GM18520 (cell line): ENCODE data around the gene C6orf136.
"Not testable (repeated sequence)": the region's sequence is repeated elsewhere in the genome, so short reads cannot be mapped to it uniquely, and the experiment has no call there.

Source experiments
- ATAC-seq: cut with Tn5 transposase; IDR thresholded peaks from one replicate; pipeline ENCODE4 v1.9.1; 2021; ENCODE audit not compliant: unreplicated experiment

The C6orf136 gene

GRCh38 chr6:30657454-30657853 is 10.5 kb downstream of the C6orf136 start:
- ATAC-seq: no peak

GRCh38 chr6:30657922-30658321 is 11.0 kb downstream of the C6orf136 start:
- not testable (repeated sequence) for ATAC-seq

DNA sequence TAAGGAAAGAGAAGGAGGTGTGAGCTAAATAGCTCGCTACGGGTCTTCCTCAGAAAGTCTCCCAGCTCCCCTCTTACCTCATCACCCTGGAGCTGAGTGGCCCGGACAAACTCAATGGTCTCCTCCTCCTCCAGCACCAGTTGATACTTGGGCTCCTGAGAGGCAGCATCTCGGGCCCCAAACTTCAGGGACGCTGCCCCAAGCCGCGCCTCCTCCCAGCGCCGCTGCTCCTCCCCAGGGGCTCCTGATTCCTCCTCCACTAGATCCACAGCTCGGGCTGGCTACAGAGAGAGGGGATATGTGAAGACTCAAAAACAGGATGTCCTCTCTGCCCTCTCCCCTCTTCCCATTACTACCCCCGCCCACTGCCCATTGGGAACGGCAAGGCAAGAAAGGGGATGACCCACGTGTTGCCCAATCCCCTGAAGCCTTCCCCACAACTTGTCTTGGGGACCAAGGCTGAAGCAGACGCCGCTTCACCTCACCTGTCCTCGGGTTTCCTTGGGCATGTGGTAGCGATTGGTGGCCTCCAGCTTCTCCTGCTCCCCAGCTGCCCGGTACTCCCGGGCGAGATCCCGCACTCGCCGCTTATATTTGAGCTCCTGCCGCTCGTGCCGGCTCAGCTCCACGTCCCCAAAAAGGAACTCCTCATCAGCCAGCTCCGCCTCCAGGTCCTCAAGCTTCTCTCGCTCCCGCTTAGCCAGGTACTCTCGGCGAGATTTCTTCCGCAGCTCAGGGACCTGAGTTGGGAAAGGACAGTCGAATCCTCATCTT is 18.2 kb downstream of the C6orf136 start:
- ATAC-seq: no peak

DNA sequence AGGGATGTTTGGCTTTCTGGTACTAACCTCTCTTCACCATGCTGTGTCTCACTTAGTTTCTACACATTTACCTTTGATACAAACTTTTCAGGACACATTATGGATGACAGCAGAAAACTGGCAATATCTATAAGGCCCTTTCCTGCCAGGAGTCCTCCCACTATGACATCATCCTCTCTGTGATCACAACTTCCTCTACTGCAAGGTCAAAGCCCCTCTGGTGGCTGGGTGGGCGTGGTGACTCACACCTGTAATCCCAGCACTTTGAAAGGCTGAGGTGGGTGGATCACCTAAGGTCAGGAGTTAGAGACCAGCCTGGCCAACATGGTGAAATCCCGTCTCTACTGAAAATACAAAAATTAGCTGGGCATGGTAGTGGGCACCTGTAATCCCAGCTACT is 19.4 kb downstream of the C6orf136 start:
- not testable (repeated sequence) for ATAC-seq

- no peak for ATAC-seq
These were observed 24.0 kb downstream of the C6orf136 start for GRCh38 chr6:30670760-30671527.

- peak; percentile 69 for ATAC-seq
These were observed 25.7 kb downstream of the C6orf136 start, which contains the start of gene DHX16 for GRCh38 chr6:30672445-30673253. TSS of gene DHX16 (minus strand) at chr6:30673006. CDS start at chr6:30672841, 165 bp downstream.

DNA sequence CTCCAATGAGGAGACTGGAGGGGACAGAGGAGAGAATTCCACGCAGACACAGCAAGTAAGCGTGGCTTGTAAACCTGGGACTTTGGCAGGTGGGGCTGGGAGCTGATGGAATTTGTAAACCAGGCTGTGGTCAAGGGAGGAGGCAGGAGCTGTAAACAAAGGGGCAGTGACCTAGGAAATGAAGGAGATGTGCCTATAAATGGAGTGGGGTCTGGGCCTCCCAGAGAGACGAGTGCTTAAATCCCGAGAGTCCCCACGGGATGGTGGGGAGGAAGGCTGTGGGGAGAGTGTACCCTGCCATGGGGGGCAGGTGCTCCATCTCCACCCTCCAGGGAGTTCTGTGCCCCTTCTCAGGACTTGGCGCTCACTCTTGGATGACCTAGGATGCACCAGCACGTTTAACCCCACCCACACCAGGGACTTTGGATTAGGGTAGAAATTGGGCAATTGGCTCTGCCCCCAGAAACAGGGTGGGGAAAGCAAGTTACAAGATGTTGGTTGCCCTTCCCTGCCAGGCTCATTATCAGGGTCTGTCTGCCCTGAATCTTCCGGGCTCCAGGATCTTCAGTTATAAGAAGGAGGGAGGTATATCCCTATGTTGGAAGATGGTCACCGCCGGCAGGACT is 29.8 kb downstream of the C6orf136 start:
- no peak for ATAC-seq

GRCh38 chr6:30678964-30679726 is 32.2 kb downstream of the C6orf136 start:
- ATAC-seq: peak; percentile 54

GRCh38 chr6:30679765-30680535 is 33.0 kb downstream of the C6orf136 start:
- no peak for ATAC-seq

GRCh38 chr6:30681766-30682142 is 34.8 kb downstream of the C6orf136 start:
- no peak for ATAC-seq

GRCh38 chr6:30682143-30683117 is 35.5 kb downstream of the C6orf136 start:
- peak; percentile 22 for ATAC-seq

DNA sequence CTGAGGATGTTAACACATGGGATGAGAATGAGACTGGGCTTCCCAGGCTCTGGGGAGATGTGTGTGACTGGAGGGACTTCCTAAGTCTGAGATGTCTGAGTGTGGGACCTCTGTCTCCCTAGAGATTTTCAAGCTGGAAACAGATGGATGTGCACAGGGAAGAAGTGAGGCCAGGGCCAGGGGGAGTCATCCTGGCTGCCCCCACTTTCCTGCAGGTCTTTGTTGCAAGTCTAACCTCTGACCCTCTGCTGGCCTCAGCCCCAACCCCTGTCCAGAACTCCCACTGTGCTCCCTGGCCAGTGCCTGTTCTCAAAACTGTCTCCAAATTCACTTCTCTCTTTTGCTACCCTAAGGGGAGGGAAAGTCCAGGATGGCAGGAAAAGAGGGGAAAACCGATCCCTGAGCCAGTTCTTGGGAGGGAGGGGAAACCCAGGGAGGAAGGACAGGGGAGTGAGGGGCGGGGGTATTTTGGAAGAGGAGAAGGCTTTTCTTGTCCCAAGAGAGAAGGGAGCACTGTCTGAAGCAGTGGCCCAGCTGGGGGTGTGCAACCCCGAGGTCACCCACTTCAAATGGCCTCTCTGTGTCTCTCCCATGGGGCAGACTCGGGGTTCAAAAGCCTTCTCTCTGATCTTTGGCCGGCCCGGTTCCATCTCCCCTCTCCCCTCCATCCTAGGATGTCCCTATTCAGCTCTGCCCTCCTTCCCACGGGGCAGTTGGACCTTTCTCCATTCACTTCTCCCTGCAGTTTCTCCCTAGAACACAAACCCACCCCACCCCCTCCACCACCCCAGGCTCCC is 36.4 kb downstream of the C6orf136 start:
- ATAC-seq: no peak

DNA sequence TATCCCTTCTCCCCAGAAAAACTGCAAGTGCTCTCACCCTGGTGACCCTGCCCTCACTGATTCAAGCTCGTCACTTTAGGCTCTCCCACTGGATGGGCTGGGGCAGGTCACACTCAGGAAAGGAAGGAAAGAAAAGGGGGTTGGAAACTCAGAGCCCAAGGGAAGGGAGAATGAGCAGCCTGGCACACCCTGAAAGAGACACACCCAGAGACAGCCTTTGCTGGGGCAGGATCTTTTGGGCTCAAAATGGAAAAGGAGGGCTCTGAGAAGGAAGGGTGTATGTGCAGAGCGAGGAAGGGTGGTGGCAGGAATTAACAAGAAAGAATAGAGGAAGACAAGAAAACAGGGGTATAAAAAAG is 37.0 kb downstream of the C6orf136 start:
- no peak for ATAC-seq

GRCh38 chr6:30684386-30685156 is 37.6 kb downstream of the C6orf136 start:
- no peak for ATAC-seq

- no peak for ATAC-seq
These were observed 38.5 kb downstream of the C6orf136 start for GRCh38 chr6:30685157-30686008.
